CD14-positive monocyte (primary cell): ENCODE data around the gene EIF4EBP3. TPM values are rescaled to one million over a fixed set of nuclear protein-coding genes. Genes with fewer than 3 reads are reported as not detected.

Experiments
- DNase-seq, 3 donors: peaks; one replicate each; pipeline ENCODE4 v3.0.0-alpha.2; 2011 to 2022
- H2AFZ ChIP-seq: 2 replicates; pipeline ENCODE4 v1.6.0; 2012; ENCODE audit warnings: mild to moderate bottlenecking, low read depth, low read length, inconsistent platforms; ENCODE audit not compliant: insufficient read depth, poor library complexity, severe bottlenecking
- H3K27ac ChIP-seq, 2 donors: 1 replicate in 1 of 2; 2 replicates in 1 of 2; pipeline ENCODE4 v1.5.1; 2012 to 2013; ENCODE audit warnings: low read length in 2 of 2, control low read depth in 1 of 2, inconsistent platforms in 1 of 2, low read depth in 1 of 2, mild to moderate bottlenecking in 1 of 2
- H3K27me3 ChIP-seq, 2 donors: one replicate each; pipeline versions ENCODE4 v1.6.0 to v1.6.1; 2011 to 2013; ENCODE audit warnings: low read length in 2 of 2; ENCODE audit not compliant: control insufficient read depth in 2 of 2, insufficient read depth in 2 of 2
- H3K36me3 ChIP-seq, 2 donors: replicated peaks in 1 of 2; 1 replicate in 1 of 2; 2 replicates in 1 of 2; pipeline versions ENCODE4 v1.5.1 to v1.6.1; 2012 to 2013; ENCODE audit warnings: low read length in 2 of 2, control low read depth in 1 of 2, inconsistent platforms in 1 of 2, mild to moderate bottlenecking in 1 of 2; ENCODE audit not compliant: insufficient read depth in 2 of 2, control insufficient read depth in 1 of 2
- H3K4me1 ChIP-seq, 2 donors: 1 replicate in 1 of 2; 2 replicates in 1 of 2; pipeline versions ENCODE4 v1.5.1 to v1.6.1; 2012 to 2013; ENCODE audit warnings: low read length in 2 of 2, control low read depth in 1 of 2, inconsistent platforms in 1 of 2, mild to moderate bottlenecking in 1 of 2, moderate library complexity in 1 of 2; ENCODE audit not compliant: insufficient read depth in 2 of 2, control insufficient read depth in 1 of 2
- H3K4me2 ChIP-seq: replicated peaks from 2 replicates; pipeline ENCODE3; 2012; ENCODE audit warnings: low read length, moderate library complexity, mild to moderate bottlenecking; ENCODE audit not compliant: poor library complexity, severe bottlenecking; ENCODE audit errors: extremely low read depth
- H3K4me3 ChIP-seq, 3 experiments: fragments of 200-600 bp in 1 of 3; sonication (generic) in 1 of 3; replicated peaks in 1 of 3; 1 replicate in 2 of 3; 2 replicates in 1 of 3; pipeline ENCODE4 v1.5.1; 2011 to 2013; ENCODE audit warnings: low read length in 3 of 3, mild to moderate bottlenecking in 3 of 3, control low read depth in 2 of 3, low read depth in 2 of 3, inconsistent platforms in 1 of 3, moderate library complexity in 1 of 3
- H3K79me2 ChIP-seq: 2 replicates; pipeline ENCODE4 v1.6.0; 2012; ENCODE audit warnings: mild to moderate bottlenecking, control low read depth, inconsistent platforms, low read length, moderate library complexity; ENCODE audit not compliant: insufficient read depth
- H3K9ac ChIP-seq: 2 replicates; pipeline ENCODE4 v1.6.0; 2017; ENCODE audit warnings: low read length, mild to moderate bottlenecking; ENCODE audit not compliant: insufficient read depth, poor library complexity, severe bottlenecking
- H3K9me3 ChIP-seq, 2 donors: replicated peaks in 1 of 2; 1 replicate in 1 of 2; 2 replicates in 1 of 2; pipeline versions ENCODE4 v1.5.1 to v1.6.1; 2012 to 2013; ENCODE audit warnings: low read length in 2 of 2, control low read depth in 1 of 2; ENCODE audit not compliant: control insufficient read depth in 1 of 2, insufficient read depth in 1 of 2
- H4K20me1 ChIP-seq: 2 replicates; pipeline ENCODE4 v1.6.0; 2012; ENCODE audit warnings: mild to moderate bottlenecking, low read length, control low read depth, moderate library complexity; ENCODE audit not compliant: insufficient read depth
- H3K27ac Mint-ChIP-seq, 7 donors: one replicate each; pipeline ENCODE4 v1.8.0; 2020; ENCODE audit warnings: mild to moderate bottlenecking in 7 of 7, mixed read lengths in 7 of 7, moderate library complexity in 6 of 7, inconsistent platforms in 2 of 7
- H3K27me3 Mint-ChIP-seq, 3 donors: one replicate each; pipeline ENCODE4 v1.8.0; 2021 to 2022; ENCODE audit warnings: low read depth in 3 of 3, mild to moderate bottlenecking in 3 of 3, mixed read lengths in 3 of 3, moderate library complexity in 3 of 3, inconsistent platforms in 1 of 3
- H3K36me3 Mint-ChIP-seq, 2 donors: one replicate each; pipeline ENCODE4 v1.8.0; 2020; ENCODE audit warnings: mixed read lengths in 2 of 2, inconsistent platforms in 1 of 2, mild to moderate bottlenecking in 1 of 2
- H3K4me1 Mint-ChIP-seq: one replicate; pipeline ENCODE4 v1.8.0; 2020; ENCODE audit warnings: mild to moderate bottlenecking, mixed read lengths
- H3K4me3 Mint-ChIP-seq, 2 donors: one replicate each; pipeline ENCODE4 v1.8.0; 2020; ENCODE audit warnings: mild to moderate bottlenecking in 2 of 2, mixed read lengths in 2 of 2, moderate library complexity in 1 of 2
- H3K9me3 Mint-ChIP-seq, 7 donors: one replicate each; pipeline ENCODE4 v1.8.0; 2020 to 2022; ENCODE audit warnings: mixed read lengths in 7 of 7, mild to moderate bottlenecking in 6 of 7, moderate library complexity in 6 of 7, inconsistent platforms in 2 of 7
- CTCF ChIP-seq: fragments of 200-600 bp; IDR thresholded peaks from one replicate; pipeline ENCODE4 v1.8.0; 2022; ENCODE audit warnings: antibody characterized with exemption, mild to moderate bottlenecking
- WGBS: methylation state at CpG from one replicate; pipeline ENCODE4 v1.1.5; 2013; ENCODE audit warnings: missing lambda C conversion rate; ENCODE audit not compliant: insufficient coverage; 5-methylcytosine and 5-hydroxymethylcytosine counted together
- intact Hi-C, 2 donors: fragments of 100-400 bp; cut with micrococcal nuclease; formaldehyde crosslinking; loops; one replicate each; pipeline versions ENCODE4 v1.15.0 to v1.15.1; 2023
- polyA plus RNA-seq, 3 donors: library from polyadenylated mRNA; depleted of rRNA in 1 of 3; unstranded in 2 of 3; stranded (reverse) in 1 of 3; fragments of 300-500 nt in 2 of 3; fragments of >200 nt in 1 of 3; fragmentation: Illumina TruSeq in 2 of 3; gene quantifications; 1 replicate in 2 of 3; 2 replicates in 1 of 3; pipeline ENCODE4 v1.2.3, GENCODE V29; 2012 to 2021
- small RNA-seq: library from RNA; depleted of rRNA; stranded (forward); fragments of <200 nt; gene quantifications from one replicate; pipeline ENCODE3, GENCODE V24; 2012; ENCODE audit warnings: low read depth; ENCODE audit not compliant: insufficient read length

EIF4EBP3 gene
- polyA plus RNA-seq, 3 donors = 22.8 to 46.0 (median 41.9) TPM

GRCh38 chr5:140596321-140596741, 48.9 kb downstream of the EIF4EBP3 start:
- H3K27me3 ChIP-seq = no peaks in the 10 kb centered on the region
- no peaks in the 10 kb centered on the region for H3K36me3 ChIP-seq
- H3K27ac Mint-ChIP-seq = peak overlapping the region; percentile 95 to 99 (median 97)
- H3K4me1 ChIP-seq = peaks cover 74 to 89% of the 10 kb centered on the region in 2 donors
- no peaks in the 10 kb centered on the region for H4K20me1 ChIP-seq
- H3K4me2 ChIP-seq = peak overlapping the region; percentile 53
- H3K79me2 ChIP-seq = peaks cover 27% of the 10 kb centered on the region
- no peaks in the 10 kb centered on the region for H3K27me3 Mint-ChIP-seq
- peaks cover 0 to 3% of the 10 kb centered on the region in 2 donors for H3K36me3 Mint-ChIP-seq
- H3K9ac ChIP-seq = peak overlapping the region; percentile 69
- no peaks in the 10 kb centered on the region for H3K9me3 ChIP-seq
- intact Hi-C loops = loop anchor here (5.0 kb wide), 1 partner anchor 36 kb away; the partner anchor contains the start of gene CD14 (in 2 of the 2)
- TF ChIP-seq CTCF = no peak
- H3K4me3 Mint-ChIP-seq = peak overlapping the region; percentile 49 to 72
- WGBS = 60% methylated on average over 1 of the region's 1 CpG
- no peak overlapping the region for H2AFZ ChIP-seq
- H3K9me3 Mint-ChIP-seq = no peaks in the 10 kb centered on the region
- peaks cover 72% of the 10 kb centered on the region for H3K4me1 Mint-ChIP-seq
- DNase-seq = peak in 1 of 3 donors; percentile 23
- peak overlapping the region; percentile 10 to 52 (median 13) for H3K4me3 ChIP-seq
- H3K27ac ChIP-seq = peak overlapping the region; percentile 96 to 97

GRCh38 chr5:140598836-140599235, 51.4 kb downstream of the EIF4EBP3 start:
- no peak overlapping the region for H3K4me3 ChIP-seq
- H3K36me3 ChIP-seq = no peaks in the 10 kb centered on the region
- H2AFZ ChIP-seq = no peak overlapping the region
- H3K27ac ChIP-seq = no peak overlapping the region
- no peak overlapping the region for H3K4me2 ChIP-seq
- intact Hi-C loops = loop anchor here (5.0 kb wide), 1 partner anchor 33 kb away; the partner anchor contains the start of gene CD14 (in 2 of the 2)
- H3K27me3 ChIP-seq = no peaks in the 10 kb centered on the region
- Mint-ChIP-seq H3K27ac (peak overlapping the region in 3 of 7 donors; percentile 35 to 68 (median 36)), H3K9me3 (peaks cover 0 to 3% (median 0%) of the 10 kb centered on the region in 7 donors), H3K4me1 (peaks cover 75% of the 10 kb centered on the region), H3K4me3 (no peak overlapping the region), H3K27me3 (peaks cover 0 to 5% (median 0%) of the 10 kb centered on the region in 3 donors), H3K36me3 (peaks cover 2% of the 10 kb centered on the region in 2 donors)
- no peak overlapping the region for H3K9ac ChIP-seq
- no peak for TF ChIP-seq CTCF
- H3K9me3 ChIP-seq = no peaks in the 10 kb centered on the region
- no peak for DNase-seq
- peaks cover 80 to 95% of the 10 kb centered on the region in 2 donors for H3K4me1 ChIP-seq
- H4K20me1 ChIP-seq = no peaks in the 10 kb centered on the region
- H3K79me2 ChIP-seq = peaks cover 16% of the 10 kb centered on the region
- WGBS = no CpG with 5 or more reads among the region's 2 CpGs

Small RNA genes lying within 50 kb of the gene (small RNA-seq; reads per million reads assigned to genes)
- gene RF00279 (not detected), gene RF00443 (not detected)

Other genes with a start within 250 kb of the EIF4EBP3 start
- gene PFDN1, start 244.6 kb upstream of the EIF4EBP3 start, polyA plus RNA-seq = 100 to 1,000 TPM in 1 of 3 donors, 10 to 100 TPM in 2; 44.7 to 105 (median 82.2) TPM
- 100 to 1,000 TPM in 1 of 3 donors, 10 to 100 TPM in 2; 25.2 to 548 (median 31.6) TPM for gene HBEGF, start 201.1 kb upstream of the EIF4EBP3 start, polyA plus RNA-seq
- under 1 TPM in 1 of 3 donors, not detected in 2; 0.28 TPM for gene SLC4A9, start 187.5 kb upstream of the EIF4EBP3 start, polyA plus RNA-seq
- 100 to 1,000 TPM in 1 of 3 donors, 10 to 100 TPM in 2; 29.0 to 110 (median 43.6) TPM for gene ANKHD1, start 145.8 kb upstream of the EIF4EBP3 start, polyA plus RNA-seq
- gene SRA1, start 9.8 kb downstream of the EIF4EBP3 start, polyA plus RNA-seq = 10 to 100 TPM; 72.4 to 97.2 (median 80.8) TPM
- gene APBB3, start 16.9 kb downstream of the EIF4EBP3 start, polyA plus RNA-seq = 100 to 1,000 TPM in 1 of 3 donors, 1 to 10 TPM in 2; 4.9 to 211 (median 7.4) TPM
- gene SLC35A4, start 17.2 kb downstream of the EIF4EBP3 start, polyA plus RNA-seq = 10 to 100 TPM; 44.0 to 67.1 (median 58.8) TPM
- gene CD14, start 85.5 kb downstream of the EIF4EBP3 start, polyA plus RNA-seq = 1,000 to 10,000 TPM; 1,687 to 3,095 (median 2,434) TPM
- gene TMCO6, start 91.8 kb downstream of the EIF4EBP3 start, polyA plus RNA-seq = 10 to 100 TPM in 2 of 3 donors, 1 to 10 TPM in 1; 9.8 to 45.5 (median 12.6) TPM
- 100 to 1,000 TPM in 2 of 3 donors, 10 to 100 TPM in 1; 90.1 to 246 (median 207) TPM for gene NDUFA2, start 100.0 kb downstream of the EIF4EBP3 start, polyA plus RNA-seq
- 10 to 100 TPM; 58.3 to 86.6 (median 80.9) TPM for gene IK, start 100.2 kb downstream of the EIF4EBP3 start, polyA plus RNA-seq
- gene WDR55, start 117.2 kb downstream of the EIF4EBP3 start, polyA plus RNA-seq = 10 to 100 TPM; 11.2 to 36.8 (median 13.3) TPM
- gene DND1, start 125.9 kb downstream of the EIF4EBP3 start, polyA plus RNA-seq = 1 to 10 TPM in 1 of 3 donors, not detected in 2; 2.3 TPM
- 10 to 100 TPM; 28.4 to 34.3 (median 31.9) TPM for gene HARS1, start 143.7 kb downstream of the EIF4EBP3 start, polyA plus RNA-seq
- gene HARS2, start 143.8 kb downstream of the EIF4EBP3 start, polyA plus RNA-seq = 10 to 100 TPM in 1 of 3 donors, 1 to 10 TPM in 2; 6.4 to 26.1 (median 8.3) TPM
- gene ZMAT2, start 152.8 kb downstream of the EIF4EBP3 start, polyA plus RNA-seq = 10 to 100 TPM; 22.5 to 59.5 (median 52.5) TPM
- not detected for gene PCDHA1, start 238.5 kb downstream of the EIF4EBP3 start, polyA plus RNA-seq
- gene PCDHA2, start 247.2 kb downstream of the EIF4EBP3 start, polyA plus RNA-seq = not detected